CD4-positive, alpha-beta T cell treated with Interleukin-15 for 4 hours (primary cell): ENCODE results near the gene TRPM1.

Experiments used
- DNase-seq: peaks from one replicate; pipeline ENCODE4 v3.0.0-alpha.2; 2020; ENCODE audit warnings: low spot score

The TRPM1 gene

DNA sequence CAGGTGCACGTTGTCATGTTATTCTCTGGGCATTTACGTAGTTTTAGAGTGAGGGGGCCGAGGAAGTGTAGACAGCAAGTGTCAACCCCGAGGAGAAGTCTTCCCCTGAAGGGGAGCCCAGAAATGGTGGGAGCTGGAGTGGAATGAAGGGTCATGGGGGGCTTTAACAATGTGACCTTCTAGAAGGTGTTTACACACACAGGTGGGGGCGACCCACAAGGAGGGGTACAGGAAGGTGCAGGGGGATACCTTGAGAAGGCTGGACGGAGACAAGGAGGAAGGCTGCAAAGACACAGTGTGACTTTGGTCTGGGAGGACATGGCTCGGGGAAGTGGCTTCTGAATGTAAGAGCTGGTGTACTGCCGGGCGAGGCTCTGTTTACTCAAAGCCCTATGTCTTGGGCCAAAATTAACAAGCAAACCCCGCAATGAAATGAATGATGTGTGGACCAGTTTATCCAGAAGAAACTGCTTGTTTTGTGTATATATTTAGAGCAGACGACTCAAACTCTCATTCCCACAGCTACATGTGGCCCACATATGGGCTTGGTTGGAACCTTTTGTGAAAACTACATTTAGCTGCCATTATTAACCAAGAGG is 18.7 kb downstream of the TRPM1 start:
- DNase-seq = no peak

GRCh38 chr15:31081588-31082250 is 19.8 kb downstream of the TRPM1 start:
- no peak for DNase-seq

DNA sequence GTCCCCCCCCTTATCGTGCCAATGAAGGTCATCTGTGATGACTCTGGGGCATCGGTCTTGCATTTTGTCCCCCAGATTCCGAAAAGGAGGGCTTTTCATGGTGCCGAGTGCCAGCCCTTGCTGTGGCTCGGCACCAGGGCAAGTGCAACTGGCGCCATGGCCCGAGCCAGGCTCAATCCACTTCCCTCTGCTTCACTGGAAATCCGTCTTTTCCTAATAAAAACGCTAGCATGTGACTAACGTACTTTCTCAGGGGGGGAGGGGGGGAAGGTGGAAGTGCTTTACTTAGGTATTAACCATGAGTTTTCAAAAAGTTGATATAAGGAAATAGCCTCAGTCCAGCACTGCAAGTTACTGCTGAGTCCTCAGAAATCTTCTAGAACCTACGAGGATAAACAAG is 20.5 kb downstream of the TRPM1 start:
- no peak for DNase-seq

GRCh38 chr15:31080591-31081014 is 20.9 kb downstream of the TRPM1 start:
- DNase-seq = no peak

- DNase-seq = no peak
These were observed 22.0 kb downstream of the TRPM1 start for GRCh38 chr15:31079519-31079918.

DNA sequence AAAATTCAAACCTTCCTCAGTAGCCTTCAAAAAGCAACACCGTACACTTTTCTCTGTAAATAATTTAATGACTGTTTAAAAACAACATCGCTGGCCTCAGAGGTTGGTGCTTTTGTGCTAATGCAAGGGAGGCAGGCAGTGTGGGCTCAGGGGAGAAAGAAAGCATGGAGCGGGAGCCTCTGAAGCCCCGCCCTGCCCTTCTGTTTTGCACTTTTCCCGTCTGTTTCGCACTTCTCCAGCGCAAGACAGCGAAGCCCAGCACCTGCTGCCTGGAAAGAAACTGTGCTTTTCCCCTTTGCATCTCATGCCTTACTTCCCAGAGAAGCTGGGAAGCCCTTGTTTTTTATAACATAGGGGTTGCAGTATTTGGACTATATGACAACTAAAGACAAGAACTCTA is 23.1 kb downstream of the TRPM1 start:
- DNase-seq = no peak

GRCh38 chr15:31077941-31078340 is 23.6 kb downstream of the TRPM1 start:
- no peak for DNase-seq

- no peak for DNase-seq
These were observed 24.3 kb downstream of the TRPM1 start for GRCh38 chr15:31077181-31077580.

GRCh38 chr15:31074321-31074720 is 27.2 kb downstream of the TRPM1 start:
- DNase-seq = no peak

DNA sequence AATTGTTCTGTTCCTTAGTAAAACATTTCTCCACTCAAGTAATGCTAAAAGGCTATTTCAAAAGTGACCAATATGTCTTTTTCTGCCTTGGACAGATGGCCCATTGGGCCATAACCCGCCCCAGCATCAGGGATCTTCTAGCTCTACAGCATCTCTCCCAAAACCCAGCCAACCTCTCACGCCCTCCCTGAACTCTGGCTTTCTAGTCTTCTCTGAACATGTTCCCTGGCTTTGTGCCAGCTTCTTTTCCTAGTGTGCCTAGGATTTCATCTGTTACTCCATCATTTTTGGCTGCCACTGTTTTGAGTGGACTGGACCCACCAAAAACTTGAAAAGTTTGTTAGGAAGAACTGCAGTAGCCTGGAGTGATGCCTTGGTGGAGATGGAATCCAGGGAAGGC is 30.7 kb downstream of the TRPM1 start:
- DNase-seq = no peak

DNA sequence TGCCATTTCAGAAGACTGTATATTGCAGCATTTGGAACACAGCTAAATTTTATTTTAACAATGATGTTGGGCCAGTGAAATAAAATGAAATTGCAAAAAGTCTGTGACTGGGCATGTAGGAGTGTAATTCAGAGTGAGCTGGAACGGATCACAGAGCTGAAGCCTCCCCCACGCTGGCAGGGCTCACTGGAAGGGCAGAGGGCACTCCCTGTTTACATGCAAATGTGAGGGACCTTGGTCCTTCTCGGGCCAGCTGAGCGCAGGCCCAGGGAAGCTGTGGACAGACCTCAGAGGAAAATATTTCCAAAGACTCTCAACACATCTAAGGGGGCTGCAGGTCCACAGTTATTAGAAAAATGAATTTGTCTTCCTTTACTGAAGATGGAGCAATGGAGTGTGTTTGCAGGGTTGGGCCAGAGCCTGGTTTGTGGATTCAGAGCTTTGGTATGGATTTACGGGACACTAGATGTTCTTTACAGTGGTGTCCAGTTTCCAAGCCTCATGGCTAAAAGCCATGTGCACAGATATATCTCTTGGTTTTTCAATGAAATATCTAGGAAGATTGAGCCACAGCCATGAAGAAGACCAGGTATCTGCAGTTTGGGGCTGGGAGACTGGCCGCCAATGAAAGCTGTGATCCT is 32.0 kb downstream of the TRPM1 start:
- DNase-seq = no peak

GRCh38 chr15:31067890-31068603 is 33.5 kb downstream of the TRPM1 start:
- DNase-seq = no peak

- no peak for DNase-seq
These were observed 35.7 kb downstream of the TRPM1 start for GRCh38 chr15:31065824-31066223.

DNA sequence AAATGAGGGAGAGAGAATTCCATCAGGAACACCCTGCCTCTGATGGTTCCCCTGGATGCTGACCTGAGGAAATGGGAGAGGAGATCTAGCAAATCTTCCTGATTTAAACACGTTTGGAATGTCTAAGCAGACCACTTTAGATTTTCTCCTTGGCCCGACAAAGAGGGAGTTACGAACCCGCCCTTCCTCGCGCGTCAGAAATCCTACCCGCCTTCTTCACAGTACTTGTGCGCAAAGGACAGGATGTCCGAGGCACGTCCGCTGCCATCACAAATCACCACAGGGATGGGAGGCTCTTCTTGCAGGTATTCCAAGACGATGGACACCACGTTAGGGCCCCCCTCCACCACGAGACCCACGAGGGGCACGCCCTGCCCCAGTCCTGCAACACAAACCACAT is 38.6 kb downstream of the TRPM1 start:
- DNase-seq = no peak

DNA sequence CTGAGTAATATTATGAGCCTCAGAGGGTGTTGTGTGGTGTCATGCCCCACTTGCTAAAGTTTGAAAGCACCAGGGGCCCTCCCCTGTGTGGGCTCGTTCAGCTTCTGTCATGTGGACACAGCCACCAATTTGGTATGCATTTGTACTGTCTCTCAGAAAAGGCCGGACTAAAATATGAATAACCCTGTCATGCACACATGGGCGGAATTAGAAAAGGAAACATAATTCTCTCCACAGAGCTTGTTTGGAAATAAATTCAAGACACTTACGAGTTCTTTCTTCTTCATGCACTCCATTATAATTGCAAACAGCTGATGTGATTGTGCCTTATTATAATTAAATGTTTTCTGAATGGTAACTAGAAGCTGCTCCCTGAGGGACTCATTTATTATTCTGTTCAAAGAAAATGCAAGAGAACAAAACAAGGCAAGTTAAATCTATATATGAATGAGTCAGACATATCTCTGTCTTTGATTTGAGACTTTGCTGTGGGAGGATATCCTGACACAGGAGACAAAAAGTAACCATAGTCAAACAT is 39.1 kb downstream of the TRPM1 start:
- DNase-seq = no peak

- DNase-seq = no peak
These were observed 40.9 kb downstream of the TRPM1 start for GRCh38 chr15:31060429-31061140.

GRCh38 chr15:31058236-31058962 is 43.1 kb downstream of the TRPM1 start:
- DNase-seq = no peak

DNA sequence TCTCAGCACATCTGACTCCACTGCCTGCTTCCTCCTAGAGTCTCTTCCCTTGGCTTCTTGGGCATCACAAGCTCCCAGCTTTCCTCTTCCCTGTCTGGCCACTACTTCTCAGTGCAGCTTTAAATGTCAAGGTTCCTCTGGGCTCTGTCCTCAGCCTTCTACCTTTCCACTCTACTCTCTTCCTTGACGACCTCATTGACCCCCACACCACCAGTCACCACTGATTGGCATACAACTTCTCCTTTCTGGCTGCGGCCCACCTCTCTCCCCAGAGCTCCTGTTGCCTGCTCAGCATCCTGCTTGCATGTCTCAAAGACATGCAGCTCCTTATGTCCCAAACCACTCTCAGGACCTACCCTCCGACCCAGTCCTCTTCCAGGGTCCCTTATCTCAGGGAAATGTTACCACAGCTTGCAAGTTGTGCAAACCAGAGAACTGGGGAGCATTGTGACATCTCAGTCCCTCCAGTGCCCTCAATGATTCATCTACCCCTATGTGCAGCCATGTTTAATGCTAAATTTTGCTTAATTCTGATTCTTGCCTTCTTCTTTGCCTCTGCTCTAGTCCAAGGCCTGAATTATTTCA is 49.9 kb downstream of the TRPM1 start:
- no peak for DNase-seq

DNA sequence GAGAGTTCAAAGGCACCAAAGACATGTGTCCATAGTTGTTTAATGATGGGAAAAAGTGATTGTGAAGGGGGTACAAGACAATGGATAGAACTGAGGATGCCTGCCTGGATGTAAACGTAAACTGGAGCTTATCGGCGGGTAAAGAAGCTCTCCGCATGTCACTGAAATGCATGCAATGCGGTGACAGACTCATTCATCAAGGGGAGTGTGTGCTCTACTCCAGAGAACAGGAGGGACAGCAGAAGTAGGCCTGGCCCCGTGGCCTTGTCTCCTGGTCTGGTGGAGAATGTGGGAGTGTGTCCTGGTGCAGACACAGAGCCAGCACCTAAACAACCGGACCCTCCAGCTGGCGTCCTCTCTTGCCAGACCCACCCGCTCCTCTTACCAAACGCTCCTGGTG is 50.6 kb downstream of the TRPM1 start:
- no peak for DNase-seq

DNA sequence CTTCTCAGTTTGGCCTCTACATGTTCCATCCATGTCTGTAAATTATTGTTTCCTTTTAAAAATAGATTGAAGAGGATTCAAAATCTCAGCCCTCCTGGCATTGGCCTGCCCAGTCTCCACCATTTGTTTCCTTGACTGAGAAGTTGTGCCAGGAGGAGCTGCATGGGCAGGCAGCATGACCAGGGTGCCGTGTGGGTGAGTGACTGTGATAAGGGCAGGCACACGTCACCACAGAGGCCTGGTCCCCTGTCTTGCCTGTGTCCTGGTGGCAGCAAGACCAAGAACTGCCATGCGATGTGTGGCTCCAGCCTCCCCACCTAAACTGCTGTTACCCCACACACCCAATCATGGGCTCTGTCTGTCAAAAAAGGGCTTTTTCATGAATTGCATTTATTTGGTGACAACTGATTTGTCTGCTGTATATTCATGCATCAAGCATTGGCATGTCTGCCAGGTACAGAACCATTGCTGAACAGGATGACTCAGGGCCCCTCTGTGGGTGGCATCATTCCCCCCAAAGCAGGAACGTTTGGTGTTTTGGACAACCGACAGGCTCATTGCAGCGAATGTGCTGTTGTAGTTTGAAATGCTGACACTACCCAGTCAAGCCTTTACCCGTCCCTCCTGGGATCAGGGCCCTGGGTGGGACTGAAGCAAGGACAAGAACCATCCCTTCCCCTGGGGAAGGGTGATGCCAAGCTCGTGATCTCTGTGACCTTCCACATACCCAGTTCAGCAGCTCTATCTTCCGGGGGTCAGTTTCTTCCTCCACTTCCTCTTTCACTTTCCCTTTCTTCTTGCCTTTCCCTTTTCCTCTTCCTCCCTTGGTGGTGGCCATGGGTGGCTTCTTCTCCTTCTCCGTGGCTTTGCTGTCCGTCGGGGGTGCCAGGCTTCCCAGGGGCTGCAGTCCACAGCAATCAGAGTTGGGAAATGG is 51.6 kb downstream of the TRPM1 start:
- no peak for DNase-seq
